Mesendoderm (in vitro differentiated cells): ENCODE data around the gene BCL2.
A peak's percentile ranks its signal among the peaks of the same experiment; 100 is the strongest.

Experiments used
- DNase-seq: peaks from one replicate; pipeline ENCODE4 v3.0.0; 2013
- H2AK5ac ChIP-seq: 2 replicates; pipeline ENCODE4 v1.6.1; 2013; ENCODE audit warnings: low read length, inconsistent platforms
- H2BK120ac ChIP-seq: 2 replicates; pipeline ENCODE4 v1.6.1; 2013; ENCODE audit warnings: low read depth, mild to moderate bottlenecking, low read length, moderate library complexity, mixed read lengths
- H2BK15ac ChIP-seq: replicated peaks from 2 replicates; pipeline ENCODE4 v1.6.1; 2013; ENCODE audit warnings: low read depth, mild to moderate bottlenecking, moderate library complexity
- H2BK5ac ChIP-seq: 2 replicates; pipeline ENCODE4 v1.6.1; 2013; ENCODE audit warnings: low read length, inconsistent platforms
- H3K18ac ChIP-seq: 2 replicates; pipeline ENCODE4 v1.6.1; 2013; ENCODE audit warnings: mild to moderate bottlenecking, low read length, mixed read lengths
- H3K23ac ChIP-seq: one replicate; pipeline ENCODE4 v1.6.1; 2013; ENCODE audit warnings: low read length
- H3K27ac ChIP-seq: 2 replicates; pipeline ENCODE4 v1.5.1; 2013; ENCODE audit warnings: low read depth, mild to moderate bottlenecking, inconsistent platforms, low read length, moderate library complexity
- H3K27me3 ChIP-seq: 2 replicates; pipeline ENCODE4 v1.6.1; 2013; ENCODE audit warnings: low read length, control low read depth, mild to moderate bottlenecking, inconsistent platforms; ENCODE audit not compliant: insufficient read depth, poor library complexity
- H3K36me3 ChIP-seq: 2 replicates; pipeline ENCODE4 v1.6.1; 2013; ENCODE audit warnings: low read length, inconsistent platforms; ENCODE audit not compliant: control insufficient read depth, insufficient read depth
- H3K4ac ChIP-seq: one replicate; pipeline ENCODE4 v1.6.1; 2013; ENCODE audit warnings: low read depth, mild to moderate bottlenecking, low read length, moderate library complexity
- H3K4me1 ChIP-seq: 2 replicates; pipeline ENCODE4 v1.6.1; 2013; ENCODE audit warnings: low read depth, low read length, inconsistent platforms; ENCODE audit not compliant: control insufficient read depth
- H3K4me2 ChIP-seq: 2 replicates; pipeline ENCODE4 v1.6.1; 2013; ENCODE audit warnings: low read length
- H3K4me3 ChIP-seq: 2 replicates; pipeline ENCODE4 v1.5.1; 2013; ENCODE audit warnings: mild to moderate bottlenecking, low read length
- H3K56ac ChIP-seq: one replicate; pipeline ENCODE4 v1.6.1; 2013; ENCODE audit warnings: low read length
- H3K79me1 ChIP-seq: 2 replicates; pipeline ENCODE4 v1.6.1; 2013; ENCODE audit warnings: low read length, inconsistent platforms
- H3K79me2 ChIP-seq: 2 replicates; pipeline ENCODE4 v1.6.1; 2013; ENCODE audit warnings: mild to moderate bottlenecking, low read length; ENCODE audit not compliant: control insufficient read depth, insufficient read depth
- H3K9ac ChIP-seq: 2 replicates; pipeline ENCODE4 v1.6.1; 2013; ENCODE audit warnings: low read length, inconsistent platforms
- H4K5ac ChIP-seq: one replicate; pipeline ENCODE4 v1.6.1; 2013; ENCODE audit warnings: low read length
- H4K8ac ChIP-seq: one replicate; pipeline ENCODE4 v1.6.1; 2013; ENCODE audit warnings: low read depth, mild to moderate bottlenecking, control low read depth, low read length, moderate library complexity
- WGBS: extraction: QIAGEN DNeasy Blood & Tissue Kit; methylation state at CpG from one replicate; pipeline ENCODE4 v1.1.7; 2013; ENCODE audit warnings: low lambda C conversion rate, missing lambda C conversion rate; ENCODE audit not compliant: insufficient coverage; ENCODE audit errors: extremely low coverage; 5-methylcytosine and 5-hydroxymethylcytosine counted together

Gene BCL2

DNA sequence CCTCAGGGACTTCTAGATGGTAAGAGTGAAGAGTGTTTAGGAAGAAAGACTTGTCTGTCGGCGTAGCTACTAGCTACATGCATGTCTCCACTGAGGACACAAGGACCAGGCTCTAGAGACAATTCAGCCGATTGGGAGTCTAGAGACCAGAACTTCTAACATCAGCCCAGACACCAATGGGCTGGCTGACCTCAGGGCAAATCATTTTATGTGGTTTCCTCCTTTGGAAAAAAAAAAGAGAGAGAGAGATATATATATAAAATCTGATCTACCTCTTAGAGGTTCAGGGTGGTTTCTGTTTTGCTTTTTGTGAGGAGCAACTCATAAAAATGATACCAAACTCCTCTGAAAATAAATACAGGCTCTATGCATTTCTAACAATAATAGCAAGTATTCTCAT lies 212.8 kb downstream of the BCL2 start:
- H3K79me2 ChIP-seq, result no peaks in the 10 kb centered on the region
- H3K4ac ChIP-seq, result no peak overlapping the region
- H2BK5ac ChIP-seq, result no peak overlapping the region
- H3K56ac ChIP-seq, result no peak overlapping the region
- H3K27ac ChIP-seq, result no peak overlapping the region
- H2AK5ac ChIP-seq, result no peak overlapping the region
- H3K36me3 ChIP-seq, result no peaks in the 10 kb centered on the region
- H3K4me1 ChIP-seq, result peaks cover 2% of the 10 kb centered on the region
- no peak for DNase-seq
- H3K4me3 ChIP-seq, result no peak overlapping the region
- H3K79me1 ChIP-seq, result no peaks in the 10 kb centered on the region
- H3K27me3 ChIP-seq, result no peaks in the 10 kb centered on the region
- H3K23ac ChIP-seq, result no peak overlapping the region
- WGBS, result no CpG with 5 or more reads among the region's 3 CpGs
- no peak overlapping the region for H2BK120ac ChIP-seq
- H2BK15ac ChIP-seq, result no peak overlapping the region
- no peak overlapping the region for H3K9ac ChIP-seq
- H3K4me2 ChIP-seq, result no peak overlapping the region
- H3K18ac ChIP-seq, result no peak overlapping the region
- H4K8ac ChIP-seq, result no peak overlapping the region
- no peak overlapping the region for H4K5ac ChIP-seq

DNA sequence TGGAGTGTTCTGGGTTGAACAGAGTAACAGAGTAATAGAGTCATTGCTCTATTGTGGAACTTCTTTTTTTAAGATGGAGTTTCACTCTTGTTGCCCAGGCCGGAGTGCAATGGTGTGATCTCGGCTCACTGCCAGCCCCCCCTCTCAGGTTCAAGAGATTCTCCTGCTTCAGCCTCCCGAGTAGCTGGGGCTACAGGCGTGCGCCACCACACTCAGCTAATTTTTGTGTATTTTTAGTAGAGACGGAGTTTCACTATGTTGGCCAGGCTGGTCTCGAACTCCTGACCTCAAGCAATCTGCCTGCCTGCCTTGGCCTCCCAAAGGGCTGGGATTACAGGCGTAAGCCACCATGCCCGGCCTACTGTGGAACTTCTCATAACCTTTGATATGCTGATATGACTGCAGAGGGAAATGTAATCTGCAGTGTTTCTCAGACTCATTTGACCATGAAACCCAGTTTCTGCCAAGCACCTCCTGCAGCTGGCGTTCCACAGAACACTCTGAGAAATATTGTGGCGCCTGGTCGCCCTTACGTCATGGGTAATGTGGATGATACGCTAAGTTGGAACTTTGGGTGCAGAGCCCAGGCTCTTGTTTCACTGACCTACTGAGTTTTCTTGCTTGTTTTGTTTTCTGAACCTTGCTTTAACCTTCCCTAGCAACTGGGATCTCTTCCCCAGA lies 213.8 kb downstream of the BCL2 start:
- H2BK5ac ChIP-seq, result no peak overlapping the region
- H2AK5ac ChIP-seq, result no peak overlapping the region
- H2BK120ac ChIP-seq, result no peak overlapping the region
- no peak overlapping the region for H4K5ac ChIP-seq
- H2BK15ac ChIP-seq, result no peak overlapping the region
- H3K27ac ChIP-seq, result no peak overlapping the region
- peaks cover 2% of the 10 kb centered on the region for H3K4me1 ChIP-seq
- no peaks in the 10 kb centered on the region for H3K36me3 ChIP-seq
- H3K4me3 ChIP-seq, result no peak overlapping the region
- H3K79me1 ChIP-seq, result no peaks in the 10 kb centered on the region
- no peak overlapping the region for H3K18ac ChIP-seq
- no CpG with 5 or more reads among the region's 14 CpGs for WGBS
- no peak overlapping the region for H3K56ac ChIP-seq
- no peak overlapping the region for H3K4ac ChIP-seq
- no peak overlapping the region for H4K8ac ChIP-seq
- H3K79me2 ChIP-seq, result no peaks in the 10 kb centered on the region
- H3K27me3 ChIP-seq, result no peaks in the 10 kb centered on the region
- no peak overlapping the region for H3K23ac ChIP-seq
- no peak overlapping the region for H3K9ac ChIP-seq
- no peak for DNase-seq
- H3K4me2 ChIP-seq, result no peak overlapping the region

DNA sequence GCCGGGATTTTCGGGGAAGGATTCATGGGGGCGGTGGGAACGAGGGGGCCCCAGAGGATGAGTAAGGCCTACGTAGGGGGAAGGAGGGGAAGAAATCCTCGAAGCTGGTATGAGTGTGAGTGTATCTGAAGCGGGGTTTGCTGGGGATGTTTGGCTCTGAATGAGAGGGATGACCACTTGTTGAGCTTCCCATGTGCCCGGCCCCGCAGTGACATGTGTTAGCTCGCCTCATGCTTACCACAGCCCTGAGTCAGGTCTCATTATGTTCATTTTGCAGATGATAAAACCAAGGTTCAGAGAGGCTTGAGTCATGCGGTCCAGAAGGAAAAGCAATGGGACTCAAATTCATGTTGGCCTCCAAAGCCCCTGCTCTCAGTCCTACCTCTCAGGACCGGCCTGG lies 214.7 kb downstream of the BCL2 start:
- no peak overlapping the region for H3K4me3 ChIP-seq
- H3K4me1 ChIP-seq, result peaks cover 2% of the 10 kb centered on the region
- H3K56ac ChIP-seq, result no peak overlapping the region
- no peak for DNase-seq
- H3K23ac ChIP-seq, result no peak overlapping the region
- no peak overlapping the region for H2BK120ac ChIP-seq
- H4K5ac ChIP-seq, result no peak overlapping the region
- no peak overlapping the region for H3K18ac ChIP-seq
- H3K9ac ChIP-seq, result no peak overlapping the region
- H3K27me3 ChIP-seq, result no peaks in the 10 kb centered on the region
- no peak overlapping the region for H3K4me2 ChIP-seq
- H2AK5ac ChIP-seq, result no peak overlapping the region
- no CpG with 5 or more reads among the region's 12 CpGs for WGBS
- no peak overlapping the region for H2BK15ac ChIP-seq
- no peak overlapping the region for H2BK5ac ChIP-seq
- no peaks in the 10 kb centered on the region for H3K79me1 ChIP-seq
- H4K8ac ChIP-seq, result no peak overlapping the region
- no peaks in the 10 kb centered on the region for H3K79me2 ChIP-seq
- H3K4ac ChIP-seq, result no peak overlapping the region
- no peak overlapping the region for H3K27ac ChIP-seq
- no peaks in the 10 kb centered on the region for H3K36me3 ChIP-seq

DNA sequence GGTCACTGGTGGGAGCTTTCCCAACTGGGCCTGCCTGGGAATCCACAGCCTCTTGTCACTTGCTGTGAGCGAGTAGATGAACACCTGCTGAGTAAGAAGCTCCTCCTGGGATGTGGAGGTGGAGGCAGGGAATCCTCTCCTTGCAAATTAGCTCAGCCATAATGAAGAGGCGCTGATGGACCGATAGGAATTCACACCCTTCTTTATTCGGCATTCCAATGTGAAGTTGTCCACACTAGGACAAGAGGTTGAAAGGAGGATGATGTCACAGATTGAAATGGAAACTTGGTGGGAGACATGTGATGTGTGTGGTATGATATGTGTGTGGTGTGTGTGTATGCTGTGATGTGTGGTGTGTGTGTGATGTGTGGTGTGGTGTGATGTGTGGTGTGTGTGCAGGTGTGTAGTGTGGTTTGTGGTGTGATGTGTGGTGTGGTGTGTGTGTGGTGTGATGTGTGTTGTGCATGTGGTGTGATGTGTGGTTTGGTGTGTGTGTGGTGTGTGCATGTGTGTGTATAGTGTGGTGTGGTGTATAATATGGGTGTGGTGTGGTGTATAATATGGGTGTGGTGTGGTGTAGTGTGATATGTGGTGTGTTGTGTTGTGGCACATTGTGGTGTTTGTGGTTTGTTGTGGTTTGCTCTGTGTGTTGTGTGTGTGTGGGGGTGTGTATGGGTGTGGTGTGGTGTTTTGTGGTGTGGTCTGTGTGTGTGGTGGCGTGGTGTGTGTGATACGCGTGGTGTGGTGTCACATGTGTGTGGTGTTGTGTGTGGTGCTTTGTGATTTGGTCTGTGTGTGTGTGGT lies 216.4 kb downstream of the BCL2 start:
- Histone ChIP-seq H3K36me3 (no peaks in the 10 kb centered on the region), H4K5ac (no peak overlapping the region), H3K9ac (no peak overlapping the region), H3K4ac (no peak overlapping the region), H3K4me2 (no peak overlapping the region), H4K8ac (no peak overlapping the region), H2BK15ac (no peak overlapping the region), H3K27me3 (no peaks in the 10 kb centered on the region), H3K56ac (peak overlapping the region; percentile 60), H2BK5ac (peak overlapping the region; percentile 63), H3K4me3 (no peak overlapping the region), H2BK120ac (no peak overlapping the region), H3K27ac (no peak overlapping the region), H3K79me2 (no peaks in the 10 kb centered on the region), H2AK5ac (no peak overlapping the region), H3K18ac (no peak overlapping the region), H3K23ac (no peak overlapping the region), H3K79me1 (no peaks in the 10 kb centered on the region), H3K4me1 (peaks cover 4% of the 10 kb centered on the region)
- DNase-seq, result peak; percentile 97
- no CpG with 5 or more reads among the region's 7 CpGs for WGBS

DNA sequence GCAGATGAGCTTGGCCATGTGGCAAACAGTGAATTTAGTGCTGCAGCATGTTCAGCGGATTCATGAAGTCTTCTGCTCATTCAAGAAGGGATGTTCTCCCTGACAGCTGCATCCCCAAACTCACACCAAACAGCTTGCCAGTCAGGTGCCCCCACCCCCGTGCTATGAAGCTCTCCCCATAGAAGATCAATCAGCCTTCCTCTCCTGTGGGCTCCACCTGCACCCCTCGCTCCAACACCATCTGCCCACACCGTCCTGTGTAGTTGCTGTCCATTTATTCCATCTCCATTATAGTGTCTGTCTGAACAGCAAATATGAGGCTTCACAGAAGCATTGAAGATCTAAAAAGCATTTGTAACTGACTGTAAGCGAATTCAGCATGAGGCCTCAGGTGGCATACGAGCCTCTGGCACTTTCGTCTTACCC lies 218.9 kb downstream of the BCL2 start:
- H3K79me1 ChIP-seq, result no peaks in the 10 kb centered on the region
- H3K9ac ChIP-seq, result no peak overlapping the region
- no peaks in the 10 kb centered on the region for H3K27me3 ChIP-seq
- H2BK5ac ChIP-seq, result no peak overlapping the region
- H3K36me3 ChIP-seq, result no peaks in the 10 kb centered on the region
- H2BK15ac ChIP-seq, result no peak overlapping the region
- H2BK120ac ChIP-seq, result no peak overlapping the region
- H3K23ac ChIP-seq, result no peak overlapping the region
- no peak overlapping the region for H4K8ac ChIP-seq
- no peak for DNase-seq
- H3K4me2 ChIP-seq, result no peak overlapping the region
- no CpG with 5 or more reads among the region's 7 CpGs for whole genome bisulfite sequencing
- no peak overlapping the region for H4K5ac ChIP-seq
- H3K79me2 ChIP-seq, result no peaks in the 10 kb centered on the region
- H3K4ac ChIP-seq, result no peak overlapping the region
- no peak overlapping the region for H3K18ac ChIP-seq
- no peak overlapping the region for H3K56ac ChIP-seq
- peaks cover 4% of the 10 kb centered on the region for H3K4me1 ChIP-seq
- H3K27ac ChIP-seq, result no peak overlapping the region
- H3K4me3 ChIP-seq, result no peak overlapping the region
- no peak overlapping the region for H2AK5ac ChIP-seq
